Measurements from ENCODE around the gene SMC6.
A peak's percentile ranks its signal among the peaks of the same experiment; 100 is the strongest.

Gene SMC6

DNA sequence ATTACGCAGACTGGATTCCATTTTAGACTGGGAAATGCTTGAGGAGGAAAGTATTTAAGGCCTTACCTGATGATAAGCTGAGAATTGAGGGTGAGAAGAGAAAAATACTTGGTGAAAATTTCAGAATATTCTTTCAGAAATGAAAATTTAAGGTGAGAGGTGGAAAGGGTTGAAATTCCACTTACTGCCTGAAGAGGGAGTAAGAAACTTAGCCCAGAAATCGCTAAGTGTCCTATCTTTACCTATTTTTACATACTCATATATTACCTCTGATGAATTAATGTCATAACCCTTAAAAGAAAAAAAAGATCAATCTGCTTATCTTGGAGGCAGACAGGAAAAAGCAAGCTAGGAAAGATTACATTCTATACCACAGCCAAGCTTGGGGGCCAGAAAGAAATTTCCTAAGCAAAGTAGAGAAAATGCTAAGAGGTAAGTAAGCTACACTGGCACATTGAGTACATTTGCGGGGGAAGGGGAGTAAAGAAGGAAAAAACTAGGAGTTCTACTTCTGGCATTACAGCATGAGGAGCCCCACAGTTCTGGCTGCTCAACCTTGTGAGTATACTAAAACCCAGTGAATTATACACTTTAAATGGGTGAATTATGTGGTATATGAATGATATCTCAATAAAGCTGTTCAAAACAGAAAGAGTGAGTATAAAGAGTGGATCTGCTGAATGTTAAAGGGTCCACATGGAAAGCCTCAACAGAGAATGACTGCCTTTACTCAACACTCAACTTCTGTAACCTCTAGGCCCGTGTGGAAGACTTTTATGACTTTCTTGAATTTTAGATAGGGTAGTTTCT is 33.8 kb downstream of the SMC6 start:
- Histone ChIP-seq H3K27ac (no peak overlapping the region), H3K4me3 (no peak overlapping the region)
- no peak for DNase-seq (ENCODE audit: low spot score)
- TF ChIP-seq, protein P1, sequence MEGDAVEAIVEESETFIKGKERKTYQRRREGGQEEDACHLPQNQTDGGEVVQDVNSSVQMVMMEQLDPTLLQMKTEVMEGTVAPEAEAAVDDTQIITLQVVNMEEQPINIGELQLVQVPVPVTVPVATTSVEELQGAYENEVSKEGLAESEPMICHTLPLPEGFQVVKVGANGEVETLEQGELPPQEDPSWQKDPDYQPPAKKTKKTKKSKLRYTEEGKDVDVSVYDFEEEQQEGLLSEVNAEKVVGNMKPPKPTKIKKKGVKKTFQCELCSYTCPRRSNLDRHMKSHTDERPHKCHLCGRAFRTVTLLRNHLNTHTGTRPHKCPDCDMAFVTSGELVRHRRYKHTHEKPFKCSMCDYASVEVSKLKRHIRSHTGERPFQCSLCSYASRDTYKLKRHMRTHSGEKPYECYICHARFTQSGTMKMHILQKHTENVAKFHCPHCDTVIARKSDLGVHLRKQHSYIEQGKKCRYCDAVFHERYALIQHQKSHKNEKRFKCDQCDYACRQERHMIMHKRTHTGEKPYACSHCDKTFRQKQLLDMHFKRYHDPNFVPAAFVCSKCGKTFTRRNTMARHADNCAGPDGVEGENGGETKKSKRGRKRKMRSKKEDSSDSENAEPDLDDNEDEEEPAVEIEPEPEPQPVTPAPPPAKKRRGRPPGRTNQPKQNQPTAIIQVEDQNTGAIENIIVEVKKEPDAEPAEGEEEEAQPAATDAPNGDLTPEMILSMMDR (IDR thresholded peaks at IDR 0.05), result peak; percentile 50

DNA sequence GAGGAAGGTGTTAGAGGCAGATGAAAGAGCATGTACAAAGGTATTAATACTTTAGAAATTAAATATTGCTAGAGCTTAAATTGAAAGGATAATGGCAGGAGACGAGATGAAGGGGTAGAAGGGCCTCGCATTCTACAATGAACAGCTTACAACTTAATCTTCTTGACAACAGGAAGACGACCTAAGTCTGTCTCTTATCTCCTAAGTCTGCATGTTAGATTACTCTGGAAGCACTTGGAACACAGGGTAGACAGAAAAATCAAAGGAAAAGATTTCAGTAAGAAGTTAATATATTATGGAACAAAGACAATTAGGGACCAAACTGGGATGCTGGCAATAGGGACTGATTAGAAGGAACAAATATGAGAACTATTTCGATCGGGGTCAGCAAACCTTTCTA is 34.9 kb downstream of the SMC6 start:
- no peak overlapping the region for H3K27ac ChIP-seq
- TF ChIP-seq, protein P1 (IDR thresholded peaks at IDR 0.05), result no peak
- H3K4me3 ChIP-seq, result no peak overlapping the region
- DNase-seq (ENCODE audit: low spot score), result no peak

- TF ChIP-seq, protein P1 (IDR thresholded peaks at IDR 0.05), result no peak
- no peak for DNase-seq (ENCODE audit: low spot score)
Measured at GRCh38 chr2:17717666-17718065, 35.9 kb downstream of the SMC6 start.

GRCh38 chr2:17713291-17713690 is 40.3 kb downstream of the SMC6 start:
- no peak for DNase-seq (ENCODE audit: low spot score)
- TF ChIP-seq, protein P1 (IDR thresholded peaks at IDR 0.05), result no peak
- Histone ChIP-seq H3K4me3 (no peak overlapping the region), H3K27ac (no peak overlapping the region)

More at GRCh38 chr2:17717666-17718065, 35.9 kb downstream of the SMC6 start:
- Histone ChIP-seq H3K27ac (no peak overlapping the region), H3K4me3 (no peak overlapping the region)

DNA sequence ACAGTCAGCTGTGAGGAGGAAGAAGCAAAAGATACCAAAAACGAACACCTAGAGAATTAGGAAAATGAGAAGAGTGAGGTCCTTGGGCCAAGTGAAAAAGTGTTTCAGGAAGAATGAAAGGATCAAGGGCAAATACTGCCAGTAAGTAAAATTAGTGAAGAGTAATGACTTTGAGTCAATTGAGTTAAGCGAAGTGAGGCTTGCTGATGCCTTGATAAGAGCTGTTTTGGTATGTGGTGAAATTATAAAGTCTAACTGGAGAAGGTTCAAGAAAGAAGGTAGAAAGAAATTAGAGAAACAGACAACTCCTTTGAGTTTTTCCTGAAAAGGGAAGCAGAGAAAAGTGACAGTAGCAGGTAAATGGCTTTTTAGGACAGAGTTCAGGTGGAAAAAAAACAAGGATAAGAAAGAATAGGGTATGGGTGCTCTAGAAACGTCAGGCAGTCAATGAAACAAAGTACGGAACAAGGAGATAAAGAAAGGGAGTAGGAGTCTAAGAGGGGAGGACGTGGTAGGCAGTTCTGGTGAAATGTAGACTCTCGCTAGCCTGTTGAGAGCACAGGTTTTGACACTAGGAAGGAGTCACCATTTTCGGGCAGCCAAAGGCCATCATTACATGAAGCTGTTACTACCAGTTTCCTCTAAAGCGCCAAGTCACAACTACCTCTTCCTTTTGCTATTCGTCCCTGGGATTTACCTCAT is 42.9 kb downstream of the SMC6 start:
- TF ChIP-seq, protein P1 (IDR thresholded peaks at IDR 0.05), result no peak
- Histone ChIP-seq H3K4me3 (no peak overlapping the region), H3K27ac (no peak overlapping the region)
- DNase-seq (ENCODE audit: low spot score), result no peak

DNA sequence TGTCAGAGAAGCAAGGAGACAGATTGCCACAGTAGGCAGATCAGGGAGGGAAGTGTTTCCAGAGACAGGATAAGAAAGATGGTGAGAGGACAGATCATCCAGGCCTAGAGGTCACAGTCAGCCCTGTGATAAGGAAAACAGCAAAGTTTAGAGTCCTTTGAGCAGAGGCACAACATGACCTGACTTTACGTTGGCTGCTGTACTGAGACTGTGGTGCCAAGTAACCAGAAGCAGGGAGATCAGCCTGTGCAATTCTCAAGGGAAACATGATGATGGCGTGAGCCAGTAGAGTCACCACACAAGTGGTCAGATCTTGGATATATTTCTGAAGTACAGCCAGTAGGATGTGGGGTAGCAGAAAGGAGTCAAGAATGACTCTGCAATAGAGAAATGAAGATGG is 43.7 kb downstream of the SMC6 start:
- H3K4me3 ChIP-seq, result no peak overlapping the region
- no peak for DNase-seq (ENCODE audit: low spot score)
- no peak overlapping the region for H3K27ac ChIP-seq
- TF ChIP-seq, protein P1 (IDR thresholded peaks at IDR 0.05), result no peak

Data from coronary artery (tissue), 2 donors.